ENCODE measurements around the gene NEDD4L.
"Not testable (repeated sequence)": the region's sequence is repeated elsewhere in the genome, so short reads cannot be mapped to it uniquely, and the experiment has no call there.

NEDD4L gene

DNA sequence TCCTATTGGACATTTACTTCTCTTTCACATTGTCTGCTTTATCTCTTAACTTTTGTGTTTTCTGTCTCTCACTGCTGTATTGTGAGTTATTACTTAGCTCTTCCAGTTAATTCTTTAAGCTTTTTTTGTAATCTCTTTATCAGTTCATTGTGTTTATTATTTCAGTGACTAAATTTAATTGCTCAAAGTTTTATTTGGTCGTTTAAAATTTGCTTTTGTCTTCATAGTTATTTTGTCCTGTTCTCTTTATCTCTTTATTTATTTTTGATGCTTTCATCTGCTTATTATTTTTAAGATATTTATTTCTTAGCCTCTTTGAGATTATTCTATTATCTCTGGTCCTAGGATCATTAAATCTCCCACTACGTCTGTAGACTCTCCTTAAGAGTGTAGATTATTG is 316.3 kb downstream of the NEDD4L start:
- DNase-seq, result no peak

- DNase-seq, result no peak
Measured at GRCh38 chr18:58361212-58361611, 317.2 kb downstream of the NEDD4L start.

GRCh38 chr18:58362027-58362575 is 318.1 kb downstream of the NEDD4L start:
- DNase-seq, result peak; percentile 8

DNA sequence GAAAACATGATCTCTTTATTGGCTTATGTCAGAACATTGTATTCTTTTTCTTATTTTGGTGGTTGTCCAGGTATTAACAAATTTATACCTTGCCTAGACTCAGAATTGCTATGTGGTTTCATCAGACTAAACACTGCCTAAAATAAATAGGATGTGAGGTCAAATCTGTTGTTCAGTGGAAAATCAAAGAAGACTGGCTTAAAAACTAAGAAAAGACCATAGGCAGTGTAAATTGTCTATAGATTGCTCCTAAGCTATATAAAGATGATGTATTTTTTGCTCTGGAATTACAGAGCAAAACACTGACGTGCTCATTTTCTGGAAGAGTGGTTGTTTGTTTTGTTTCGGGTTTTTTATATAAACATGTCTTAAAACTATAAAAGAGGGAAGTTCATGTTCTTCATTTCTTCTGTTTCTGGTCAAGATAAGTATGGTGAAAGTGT is 318.8 kb downstream of the NEDD4L start:
- DNase-seq, result no peak

DNA sequence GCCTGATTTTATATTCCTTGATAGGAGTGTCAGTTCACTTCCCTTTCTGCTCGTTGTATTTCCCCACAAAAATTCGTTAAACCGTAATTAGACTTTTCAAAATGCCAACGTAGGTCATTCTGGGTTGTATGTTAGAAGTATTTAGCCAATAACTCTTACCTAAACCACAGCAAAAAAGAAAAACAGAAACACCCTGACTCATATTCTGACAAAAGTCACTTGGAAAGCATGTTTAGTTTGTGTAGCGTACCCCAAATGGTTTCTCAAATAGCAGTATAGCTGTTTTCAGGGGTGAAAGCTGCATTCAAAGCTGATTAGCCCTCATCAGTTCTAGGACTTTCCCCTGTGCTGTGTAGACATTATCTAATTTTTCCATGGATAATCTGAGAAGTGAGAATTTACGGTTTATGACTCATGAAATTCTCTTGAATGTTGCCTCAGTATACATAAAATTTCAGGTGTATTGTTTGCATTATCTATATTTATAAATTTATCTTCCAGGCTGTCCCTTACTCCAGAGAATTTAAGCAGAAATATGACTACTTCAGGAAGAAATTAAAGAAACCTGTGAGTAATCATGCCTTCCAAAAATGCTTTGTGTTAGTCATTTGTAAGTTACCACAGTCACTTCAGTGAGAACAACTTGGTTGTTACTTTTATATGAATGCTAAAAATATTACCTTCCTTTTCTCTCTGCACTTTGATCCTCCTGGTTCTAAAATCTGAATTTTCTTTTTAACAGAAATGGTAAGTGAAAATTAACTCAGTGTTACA is 319.9 kb downstream of the NEDD4L start:
- DNase-seq, result no peak

GRCh38 chr18:58364876-58365528 is 321.0 kb downstream of the NEDD4L start:
- DNase-seq, result no peak

GRCh38 chr18:58367425-58368140 is 323.6 kb downstream of the NEDD4L start:
- no peak for DNase-seq

DNA sequence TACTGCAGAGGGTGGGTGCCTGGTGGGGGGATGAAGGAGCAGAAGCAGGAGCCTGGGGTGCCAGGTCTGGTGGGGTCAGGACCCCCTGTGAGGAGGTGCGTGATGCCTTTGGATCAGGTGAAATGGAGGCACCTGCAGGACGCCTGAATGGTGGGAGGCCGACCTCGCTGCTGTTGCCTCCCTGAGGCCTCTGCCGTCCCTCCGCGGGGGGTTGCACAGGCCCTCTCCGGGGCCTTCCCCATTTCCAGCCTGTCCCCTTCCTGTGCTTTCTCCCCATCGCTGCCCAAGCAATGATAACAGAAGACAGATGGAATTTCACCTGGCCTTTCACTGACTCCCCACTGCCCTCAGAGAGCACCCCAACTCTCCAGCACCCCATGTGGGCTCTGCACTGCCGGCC is 325.6 kb downstream of the NEDD4L start:
- no peak for DNase-seq

- DNase-seq, result no peak
Measured at GRCh38 chr18:58370038-58370580, 326.1 kb downstream of the NEDD4L start.

GRCh38 chr18:58370612-58371011 is 326.6 kb downstream of the NEDD4L start:
- no peak for DNase-seq

GRCh38 chr18:58373481-58373880 is 329.5 kb downstream of the NEDD4L start:
- no peak for DNase-seq

- no peak for DNase-seq
Measured at GRCh38 chr18:58375051-58375450, 331.0 kb downstream of the NEDD4L start.

DNA sequence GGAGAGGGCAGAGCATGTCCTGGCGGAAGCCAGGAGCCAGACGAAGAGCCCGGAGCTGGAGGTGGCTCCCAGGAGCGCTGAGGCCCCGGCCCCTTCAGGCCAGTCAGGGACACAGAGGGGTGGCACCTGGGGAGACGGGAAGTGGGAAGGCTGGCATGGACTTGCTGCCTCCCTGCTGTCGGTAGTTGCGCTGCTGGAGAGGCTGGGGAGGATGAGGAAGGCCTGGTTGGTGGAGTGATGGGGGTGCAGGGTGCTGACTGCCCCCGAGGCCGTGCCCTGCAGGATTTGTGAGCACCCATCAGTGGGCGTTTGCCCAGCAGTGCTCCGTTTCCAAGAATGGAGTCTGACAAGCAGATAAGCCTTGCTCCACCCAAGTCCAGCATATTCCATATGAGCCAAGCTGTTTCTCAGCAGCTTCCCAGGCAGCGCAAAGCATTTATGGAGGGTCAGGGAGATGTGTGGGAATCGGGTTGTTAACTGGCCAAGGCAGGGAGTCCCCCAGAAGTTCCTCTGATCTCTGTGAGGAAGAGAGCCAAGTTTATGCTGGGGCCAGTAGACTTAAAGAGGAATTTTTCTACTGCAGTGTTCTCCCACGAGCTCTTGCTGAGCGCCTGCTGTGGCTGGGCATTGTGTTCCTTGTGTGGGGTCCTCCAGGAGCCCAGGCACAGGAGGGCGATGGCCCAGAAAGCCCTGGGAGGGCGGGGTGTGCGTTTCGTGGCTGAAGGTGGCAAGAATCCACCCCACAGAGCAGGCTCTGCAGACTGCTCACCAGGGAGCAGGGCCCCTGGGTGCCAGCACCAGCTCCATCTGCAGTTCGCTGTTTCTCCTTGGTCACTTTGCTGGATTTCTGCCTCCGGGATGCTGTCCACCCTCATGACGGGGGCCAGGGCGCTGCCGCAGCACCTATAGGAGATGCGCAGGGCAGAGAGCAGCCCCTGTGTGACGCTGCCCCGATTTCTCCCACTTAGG is 334.7 kb downstream of the NEDD4L start:
- no peak for DNase-seq

DNA sequence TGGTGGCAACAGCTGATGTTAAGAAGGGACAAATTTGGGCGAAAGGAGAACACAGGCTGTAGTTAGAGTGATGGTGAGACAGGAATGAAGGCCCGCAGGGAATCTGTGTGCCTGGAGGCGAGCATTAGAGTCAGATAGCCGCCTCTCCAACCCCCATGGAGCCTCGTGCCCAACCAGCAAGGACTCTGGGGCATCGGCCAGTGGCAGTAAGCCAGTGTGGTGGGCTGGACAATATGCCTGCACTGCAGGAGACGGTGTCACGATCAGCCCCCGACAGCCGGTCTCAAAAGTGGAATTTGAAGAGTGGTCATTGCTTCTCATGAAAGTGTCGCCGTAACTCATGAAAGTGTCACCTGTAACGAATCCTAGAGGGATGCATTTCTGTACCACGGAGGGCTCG is 335.4 kb downstream of the NEDD4L start:
- no peak for DNase-seq

DNA sequence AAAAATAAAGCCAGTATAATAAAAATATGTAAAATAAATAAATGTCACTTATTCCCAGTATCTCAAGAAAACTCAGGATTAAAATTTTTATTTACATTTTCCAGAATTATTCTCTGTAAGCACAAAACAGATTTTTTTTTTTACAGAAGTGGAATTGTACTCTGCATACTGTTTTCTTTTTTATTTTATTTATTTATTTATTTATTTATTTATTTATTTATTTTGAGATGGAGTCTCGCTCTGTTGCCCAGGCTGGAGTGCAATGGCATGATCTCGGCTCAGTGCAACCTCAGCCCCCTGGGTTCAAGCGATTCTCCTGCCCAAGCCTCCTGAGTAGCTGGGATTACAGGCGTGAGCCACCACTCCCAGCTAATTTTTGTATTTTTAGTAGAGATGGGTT is 336.1 kb downstream of the NEDD4L start:
- DNase-seq, result not testable (repeated sequence)

DNA sequence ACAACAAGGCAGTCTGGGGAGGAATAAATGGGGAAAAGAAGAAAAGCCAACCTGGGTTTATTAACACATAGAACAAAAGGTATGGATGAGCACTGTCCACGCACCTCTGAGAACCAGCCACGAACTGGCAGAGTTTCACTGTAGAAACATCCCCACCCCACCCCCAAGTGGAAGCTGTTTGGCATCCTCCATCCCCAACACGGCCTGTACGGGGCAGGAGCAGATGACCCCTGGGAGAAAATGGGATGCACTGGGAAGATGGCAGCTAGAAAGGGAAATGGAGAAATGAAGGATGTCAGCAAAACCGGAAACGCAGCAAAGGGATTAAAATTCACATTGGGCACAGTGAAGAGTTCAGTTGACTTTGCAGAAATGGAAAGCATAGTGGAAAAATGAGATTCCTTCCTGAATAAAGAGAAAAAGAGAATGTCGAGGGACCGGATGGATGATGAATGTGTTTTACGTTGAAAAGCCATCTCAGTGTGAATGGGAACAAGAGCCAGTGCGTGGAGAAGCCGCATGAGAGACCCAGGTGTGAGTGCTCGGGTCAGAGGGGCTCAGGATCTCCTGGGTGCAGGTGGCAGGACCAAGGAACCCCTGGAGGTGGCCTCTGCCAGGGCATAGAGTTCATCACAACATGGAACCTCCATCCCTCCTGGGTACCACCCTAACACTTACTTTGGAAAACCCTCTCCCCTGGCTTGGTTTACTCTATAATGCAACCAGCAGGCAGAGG is 337.8 kb downstream of the NEDD4L start:
- no peak for DNase-seq

GRCh38 chr18:58382446-58382845 is 338.4 kb downstream of the NEDD4L start:
- DNase-seq, result no peak

DNA sequence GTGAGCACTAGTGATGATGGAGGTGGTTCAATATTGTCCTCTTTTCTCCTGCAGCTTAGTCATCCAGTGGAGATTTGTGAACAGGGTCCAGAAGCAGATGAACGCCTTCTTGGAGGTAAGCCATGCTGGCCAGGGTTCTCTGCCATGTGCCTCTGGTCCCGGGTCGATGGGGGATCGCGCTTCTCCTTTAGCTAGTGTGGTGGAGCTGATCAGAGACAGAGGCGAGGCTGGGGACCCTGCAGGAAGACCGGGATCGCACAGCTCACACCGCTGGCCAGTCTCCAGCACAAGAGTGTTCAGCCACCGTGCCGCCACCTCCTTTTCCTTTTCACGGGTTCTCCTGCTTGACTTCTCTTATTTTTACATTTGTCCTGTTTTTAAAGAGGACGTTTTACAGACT is 341.4 kb downstream of the NEDD4L start:
- DNase-seq, result no peak

DNA sequence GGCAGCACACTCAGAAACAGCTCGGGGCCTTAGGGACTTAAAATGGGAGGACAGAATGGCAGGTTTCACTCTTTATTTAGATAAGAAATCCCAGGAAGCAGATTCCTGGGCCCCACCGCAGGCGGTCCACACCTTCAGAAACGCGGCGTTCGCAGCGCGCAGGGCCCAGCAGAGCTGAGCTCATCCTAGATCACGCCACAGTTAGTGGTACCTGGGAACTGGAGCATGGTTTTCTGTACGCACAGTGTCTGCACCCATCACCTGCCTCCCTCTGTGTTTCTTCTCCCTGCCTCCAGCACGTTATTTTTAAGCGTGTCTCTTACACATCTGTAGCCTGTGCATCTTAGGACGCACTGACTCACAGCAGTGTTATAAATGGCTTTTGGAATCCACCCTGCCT is 342.8 kb downstream of the NEDD4L start:
- no peak for DNase-seq

GRCh38 chr18:58387716-58388115 is 343.7 kb downstream of the NEDD4L start:
- no peak for DNase-seq

GRCh38 chr18:58388736-58389135 is 344.7 kb downstream of the NEDD4L start:
- no peak for DNase-seq
